ENCODE measurements around the gene FHIT.

The FHIT gene

GRCh38 chr3:60013241-60013640 lies 1238.0 kb downstream of the FHIT start:
- DNase-seq, result no peak

GRCh38 chr3:60011218-60011617 lies 1240.0 kb downstream of the FHIT start:
- no peak for DNase-seq

- no peak for DNase-seq
Measured at GRCh38 chr3:60010781-60011180, 1240.5 kb downstream of the FHIT start.

- DNase-seq, result no peak
Measured at GRCh38 chr3:60009931-60010478, 1241.2 kb downstream of the FHIT start.

GRCh38 chr3:60001369-60001768 lies 1249.9 kb downstream of the FHIT start:
- DNase-seq, result no peak

GRCh38 chr3:60000311-60001105 lies 1250.7 kb downstream of the FHIT start:
- no peak for DNase-seq

- DNase-seq, result no peak
Measured at GRCh38 chr3:59998058-59998457, 1253.2 kb downstream of the FHIT start.

- no peak for DNase-seq
Measured at GRCh38 chr3:59997583-59997982, 1253.7 kb downstream of the FHIT start.

GRCh38 chr3:59996056-59996455 lies 1255.2 kb downstream of the FHIT start:
- no peak for DNase-seq

- DNase-seq, result no peak
Measured at GRCh38 chr3:59995563-59995962, 1255.7 kb downstream of the FHIT start.

- DNase-seq, result no peak
Measured at GRCh38 chr3:59994732-59995304, 1256.4 kb downstream of the FHIT start.

GRCh38 chr3:59992578-59992977 lies 1258.7 kb downstream of the FHIT start:
- no peak for DNase-seq

GRCh38 chr3:59990915-59991314 lies 1260.3 kb downstream of the FHIT start:
- DNase-seq, result no peak

- DNase-seq, result no peak
Measured at GRCh38 chr3:59982510-59982909, 1268.7 kb downstream of the FHIT start.

- no peak for DNase-seq
Measured at GRCh38 chr3:59981377-59981776, 1269.9 kb downstream of the FHIT start.

- DNase-seq, result no peak
Measured at GRCh38 chr3:59980576-59980975, 1270.7 kb downstream of the FHIT start.

GRCh38 chr3:59979542-59979941 lies 1271.7 kb downstream of the FHIT start:
- no peak for DNase-seq

- DNase-seq, result no peak
Measured at GRCh38 chr3:59978979-59979378, 1272.3 kb downstream of the FHIT start.

GRCh38 chr3:59970796-59971195 lies 1280.5 kb downstream of the FHIT start:
- DNase-seq, result no peak

- DNase-seq, result no peak
Measured at GRCh38 chr3:59970376-59970775, 1280.9 kb downstream of the FHIT start.

GRCh38 chr3:59968513-59969045 lies 1282.7 kb downstream of the FHIT start:
- no peak for DNase-seq

- no peak for DNase-seq
Measured at GRCh38 chr3:59963676-59964075, 1287.6 kb downstream of the FHIT start.

GRCh38 chr3:59957150-59957549 lies 1294.1 kb downstream of the FHIT start:
- DNase-seq, result no peak

GRCh38 chr3:59953104-59953503 lies 1298.1 kb downstream of the FHIT start:
- DNase-seq, result no peak
